ENCODE results near the gene CMC4.

The CMC4 gene

GRCh38 chrX:155070975-155071693 lies at the start of gene CMC4, which contains the start of the genes BRCC3 and MTCP1:
Gene CMC4 (minus strand): TSS chrX:155071136. CDS start chrX:155064023, 7,113 bp downstream.
Gene BRCC3 (plus strand): TSS chrX:155071508. CDS start chrX:155071528, 20 bp downstream.
Gene MTCP1 (minus strand): TSS chrX:155071136. CDS start chrX:155066010, 5,126 bp downstream.
- intact Hi-C loops (cut with DNase I), result no loop called here
- peak; percentile 33 to 90 (median 78) for DNase-seq

GRCh38 chrX:155115174-155115819 lies 44.4 kb upstream of the CMC4 start:
- intact Hi-C loops (cut with DNase I), result no loop called here
- DNase-seq, result no peak

DNA sequence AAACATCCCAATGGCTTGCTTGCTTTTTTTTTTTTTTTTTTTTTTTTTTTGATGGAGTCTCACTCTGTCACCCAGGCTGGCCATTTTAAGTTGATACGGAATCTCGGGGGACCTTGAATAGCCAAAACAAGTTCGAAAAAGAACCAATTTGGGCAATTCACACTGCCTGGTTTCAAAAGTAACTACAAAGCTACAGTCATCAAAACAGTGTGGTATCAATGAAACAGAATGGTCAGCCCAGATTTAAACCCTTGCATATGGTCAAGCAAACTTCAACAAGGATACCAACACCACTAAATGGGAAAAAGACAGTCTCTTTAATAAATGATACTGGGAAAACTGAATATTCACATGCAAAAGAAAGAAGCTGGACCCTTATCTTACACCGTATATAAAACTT lies 42.2 kb upstream of the CMC4 start:
- intact Hi-C loops (cut with DNase I), result no loop called here
- DNase-seq, result no peak

GRCh38 chrX:155112171-155112570 lies 41.2 kb upstream of the CMC4 start:
- intact Hi-C loops (cut with DNase I), result no loop called here
- no peak for DNase-seq

GRCh38 chrX:155108427-155108826 lies 37.5 kb upstream of the CMC4 start:
- no peak for DNase-seq
- intact Hi-C loops (cut with DNase I), result no loop called here

GRCh38 chrX:155105919-155106318 lies 35.0 kb upstream of the CMC4 start:
- intact Hi-C loops (cut with DNase I), result no loop called here

GRCh38 chrX:155094468-155095061 lies 23.6 kb upstream of the CMC4 start:
- DNase-seq, result peak in 2 of 42 donors; percentile 4 to 46
- intact Hi-C loops (cut with DNase I), result no loop called here

More at GRCh38 chrX:155105919-155106318, 35.0 kb upstream of the CMC4 start:
- DNase-seq, result no peak

DNA sequence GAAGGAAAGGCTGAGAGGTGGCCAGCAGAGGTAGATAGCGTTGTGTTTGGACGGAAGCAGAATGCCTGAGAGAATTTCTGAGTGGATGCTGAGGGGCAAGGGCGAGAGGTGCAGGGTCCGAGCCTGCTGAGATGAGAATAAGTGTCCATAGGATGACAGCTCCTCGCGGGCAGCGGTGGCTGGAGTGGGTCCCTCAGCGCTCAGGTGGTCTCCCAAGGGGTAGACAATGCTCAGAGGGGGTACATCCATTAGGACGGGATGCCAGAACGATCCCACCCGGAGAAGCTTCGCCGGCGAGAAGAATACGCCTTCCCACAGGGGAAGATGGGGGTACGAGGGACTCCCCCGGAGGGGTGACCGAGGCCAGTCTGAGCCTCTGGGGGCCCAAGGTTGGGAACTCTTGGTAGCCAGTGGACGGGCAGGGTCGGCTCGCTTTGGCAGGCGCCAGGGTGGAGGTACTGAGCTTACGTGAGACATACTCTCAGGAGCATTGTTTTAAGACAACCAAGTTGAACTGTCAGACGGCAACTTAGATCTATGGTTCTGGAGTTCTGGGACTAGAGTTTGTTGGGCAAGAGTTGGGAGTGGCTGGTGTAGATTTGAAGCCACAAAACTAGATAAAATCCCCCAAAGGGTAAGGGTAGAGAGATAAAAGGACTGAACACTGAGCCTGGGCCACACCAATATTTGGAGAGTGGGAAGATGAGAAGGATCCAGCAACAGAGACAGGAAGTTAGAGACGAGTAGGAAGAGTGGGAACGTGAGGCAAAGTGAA lies 16.2 kb upstream of the CMC4 start:
- DNase-seq, result no peak
- intact Hi-C loops (cut with DNase I), result no loop called here

DNA sequence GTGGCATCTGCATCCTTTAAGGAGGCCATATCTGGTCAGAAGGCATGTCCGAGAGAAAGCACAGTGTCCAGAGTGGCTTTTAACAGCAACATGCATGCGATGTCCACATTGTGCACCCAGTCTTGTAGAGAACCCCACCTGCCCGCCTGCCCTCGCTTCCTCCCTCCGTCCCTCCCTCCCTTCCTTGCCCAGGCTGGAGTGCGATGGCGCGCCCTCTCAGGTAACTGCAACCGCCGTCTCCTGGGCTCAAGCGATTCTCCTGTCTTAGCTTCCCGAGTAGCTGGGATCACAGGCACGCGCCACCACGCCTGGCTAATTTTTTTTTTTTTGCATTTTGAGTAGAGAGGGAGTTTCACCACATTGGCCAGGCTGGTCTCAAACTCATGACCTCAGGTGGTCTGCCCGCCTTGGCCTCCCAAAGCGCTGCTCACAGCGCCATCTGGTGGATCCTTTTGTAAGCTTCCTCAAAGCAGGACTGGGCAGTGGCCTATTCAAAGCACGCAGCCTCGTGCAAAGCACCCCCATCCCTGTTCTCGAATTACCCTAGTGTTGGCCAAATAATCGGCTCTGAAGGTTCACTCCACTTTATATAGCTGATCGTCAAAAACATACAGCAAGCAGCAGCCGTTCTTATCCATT lies 15.4 kb upstream of the CMC4 start:
- intact Hi-C loops (cut with DNase I), result no loop called here
- peak in 10 of 42 donors; percentile 3 to 49 (median 23) for DNase-seq

- intact Hi-C loops (cut with DNase I), result no loop called here
- DNase-seq, result peak in 7 of 42 donors; percentile 6 to 40 (median 34)
These were observed 851 bp upstream of the CMC4 start for GRCh38 chrX:155071694-155072280.

- peak in 3 of 42 donors; percentile 3 to 32 (median 8) for DNase-seq
- intact Hi-C loops (cut with DNase I), result no loop called here
These were observed 317 bp downstream of the CMC4 start for GRCh38 chrX:155070663-155070974.

- DNase-seq, result no peak
- intact Hi-C loops (cut with DNase I), result no loop called here
These were observed 898 bp downstream of the CMC4 start for GRCh38 chrX:155070038-155070437.

- DNase-seq, result no peak
- intact Hi-C loops (cut with DNase I), result no loop called here
These were observed 1.5 kb downstream of the CMC4 start for GRCh38 chrX:155069414-155069813.

DNA sequence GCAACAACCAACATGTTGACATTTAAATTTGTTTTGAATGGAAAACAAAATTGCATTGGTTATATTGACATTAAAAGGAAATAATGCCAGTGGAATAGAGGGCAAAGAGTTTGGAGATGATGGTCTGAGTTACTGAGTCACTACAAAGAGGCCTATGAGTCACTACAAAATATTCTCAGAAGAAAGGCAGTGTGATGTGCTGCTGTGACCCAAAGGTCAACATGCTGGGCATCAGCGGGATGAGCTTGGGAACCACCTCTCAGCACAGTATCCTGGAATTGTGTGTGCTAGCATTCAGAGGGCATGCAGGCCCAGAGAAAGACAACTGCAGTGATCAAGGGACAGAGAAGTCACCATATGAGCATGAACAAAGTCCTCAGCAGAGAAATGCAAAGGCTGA lies 2.8 kb downstream of the CMC4 start:
- intact Hi-C loops (cut with DNase I), result no loop called here
- DNase-seq, result no peak

DNA sequence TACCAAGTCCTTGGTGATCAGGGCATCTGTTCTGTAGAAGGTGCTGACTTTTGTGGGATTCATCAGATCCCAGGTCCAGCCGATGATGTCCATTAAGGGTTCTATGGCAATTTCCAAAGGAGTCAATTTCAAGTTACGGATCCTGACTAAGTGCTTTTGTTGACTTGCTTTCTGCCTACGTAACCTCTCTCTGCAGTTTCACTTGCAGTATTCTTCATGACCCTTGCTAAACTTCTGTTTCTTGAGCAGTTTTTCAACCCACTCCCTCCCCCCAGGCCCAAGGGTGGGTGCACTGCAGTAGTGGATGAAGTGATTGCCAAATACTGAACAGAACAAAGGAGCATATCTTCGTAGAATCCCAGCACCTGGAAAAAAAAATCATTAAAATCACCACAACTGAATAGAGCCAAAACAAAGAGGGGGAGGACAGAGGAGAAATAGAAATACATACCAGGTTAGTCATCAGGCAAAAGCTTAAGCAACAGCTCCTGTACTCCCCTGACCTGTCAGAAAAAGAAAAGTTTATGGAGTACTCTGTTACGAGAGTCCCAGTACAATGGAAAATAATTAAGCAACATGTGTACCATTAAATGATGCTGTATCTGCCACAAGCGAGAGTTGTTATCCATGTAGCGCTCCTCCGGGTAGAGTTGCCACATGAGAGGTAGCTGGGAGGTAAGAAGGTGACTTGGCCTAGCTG lies 5.8 kb downstream of the CMC4 start:
- intact Hi-C loops (cut with DNase I), result no loop called here
- DNase-seq, result no peak

DNA sequence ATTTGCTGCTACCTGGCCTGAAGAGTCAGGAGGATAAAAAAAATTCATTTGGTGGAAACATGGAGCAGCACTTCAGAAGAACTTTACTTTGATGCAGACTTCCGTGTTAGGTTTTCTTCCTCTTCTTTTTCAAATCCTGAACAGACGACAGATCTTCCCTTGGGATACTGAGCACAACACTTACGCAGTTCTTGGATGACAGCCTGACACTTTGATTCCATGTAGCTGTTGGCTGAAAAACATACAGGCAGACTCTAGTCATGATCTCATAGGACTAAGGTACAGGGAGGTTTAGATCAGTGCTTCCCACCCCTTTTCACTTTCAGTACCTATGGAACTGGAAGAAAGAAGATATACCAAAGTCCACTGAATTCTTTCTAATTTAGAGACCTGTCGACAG lies 9.2 kb downstream of the CMC4 start:
- intact Hi-C loops (cut with DNase I), result no loop called here

GRCh38 chrX:155056877-155057792 lies 13.8 kb downstream of the CMC4 start:
- DNase-seq, result peak in 41 of 42 donors; percentile 23 to 83 (median 60)
- intact Hi-C loops (cut with DNase I), result loop anchor here (10.0 kb wide), 1 partner anchor 72 kb away; no protein-coding TSS in a partner anchor

More for the DNA sequence above, 9.2 kb downstream of the CMC4 start:
- DNase-seq, result no peak

Data from head of caudate nucleus (tissue), 42 donors.